HG03095 (cell line): ENCODE measurements around the gene OR7E24.
"Not testable (repeated sequence)": the region's sequence is repeated elsewhere in the genome, so short reads cannot be mapped to it uniquely, and the experiment has no call there.

Source experiments
- ATAC-seq: cut with Tn5 transposase; IDR thresholded peaks from one replicate; pipeline ENCODE4 v1.9.1; 2021; ENCODE audit warnings: moderate library complexity; ENCODE audit not compliant: unreplicated experiment

OR7E24 gene

GRCh38 chr19:9250630-9251029 lies at the start of gene OR7E24:
OR7E24 (plus strand) TSS chr19:9250930; CDS start chr19:9251044, 114 bp downstream.
- ATAC-seq = no peak

GRCh38 chr19:9205501-9206113 lies 45.1 kb upstream of the OR7E24 start:
- no peak for ATAC-seq

- ATAC-seq = no peak
Measured at GRCh38 chr19:9219489-9219888, 31.2 kb upstream of the OR7E24 start, which contains the start of gene OR7D4. OR7D4 (minus strand) TSS chr19:9219589; CDS start chr19:9214837, 4,752 bp downstream.

- no peak for ATAC-seq
Measured at GRCh38 chr19:9251236-9251635, 506 bp downstream of the OR7E24 start.

GRCh38 chr19:9283485-9283884 lies 32.8 kb downstream of the OR7E24 start:
- ATAC-seq = not testable (repeated sequence)

- ATAC-seq = no peak
Measured at GRCh38 chr19:9289231-9289884, 38.6 kb downstream of the OR7E24 start.

GRCh38 chr19:9295411-9295849 lies 44.7 kb downstream of the OR7E24 start:
- no peak for ATAC-seq

- no peak for ATAC-seq
Measured at GRCh38 chr19:9296336-9296735, 45.6 kb downstream of the OR7E24 start.
